ENCODE data around the gene CTAGE8.
"Not testable (repeated sequence)": the region's sequence is repeated elsewhere in the genome, so short reads cannot be mapped to it uniquely, and the experiment has no call there.

DNA sequence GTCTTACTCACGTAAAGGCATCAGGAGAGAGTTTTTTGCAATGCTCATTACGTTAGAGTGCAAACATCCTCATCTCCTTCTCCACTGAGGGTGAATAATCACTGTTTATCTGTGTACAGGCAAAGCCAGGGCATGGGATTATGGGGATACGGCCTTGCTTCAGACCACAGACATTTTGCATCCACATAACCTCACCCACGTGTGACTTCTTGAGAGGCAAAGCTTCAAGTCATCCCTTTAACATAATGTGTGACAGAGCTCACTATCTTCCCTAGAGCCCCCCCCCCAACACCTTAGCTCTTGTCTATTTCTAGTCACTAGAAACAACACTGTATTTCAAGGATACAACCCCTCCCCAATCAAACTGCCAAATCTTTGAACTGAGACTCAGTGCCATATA is 22.5 kb upstream of the CTAGE8 start:
- TF ChIP-seq, protein P1, sequence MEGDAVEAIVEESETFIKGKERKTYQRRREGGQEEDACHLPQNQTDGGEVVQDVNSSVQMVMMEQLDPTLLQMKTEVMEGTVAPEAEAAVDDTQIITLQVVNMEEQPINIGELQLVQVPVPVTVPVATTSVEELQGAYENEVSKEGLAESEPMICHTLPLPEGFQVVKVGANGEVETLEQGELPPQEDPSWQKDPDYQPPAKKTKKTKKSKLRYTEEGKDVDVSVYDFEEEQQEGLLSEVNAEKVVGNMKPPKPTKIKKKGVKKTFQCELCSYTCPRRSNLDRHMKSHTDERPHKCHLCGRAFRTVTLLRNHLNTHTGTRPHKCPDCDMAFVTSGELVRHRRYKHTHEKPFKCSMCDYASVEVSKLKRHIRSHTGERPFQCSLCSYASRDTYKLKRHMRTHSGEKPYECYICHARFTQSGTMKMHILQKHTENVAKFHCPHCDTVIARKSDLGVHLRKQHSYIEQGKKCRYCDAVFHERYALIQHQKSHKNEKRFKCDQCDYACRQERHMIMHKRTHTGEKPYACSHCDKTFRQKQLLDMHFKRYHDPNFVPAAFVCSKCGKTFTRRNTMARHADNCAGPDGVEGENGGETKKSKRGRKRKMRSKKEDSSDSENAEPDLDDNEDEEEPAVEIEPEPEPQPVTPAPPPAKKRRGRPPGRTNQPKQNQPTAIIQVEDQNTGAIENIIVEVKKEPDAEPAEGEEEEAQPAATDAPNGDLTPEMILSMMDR (IDR thresholded peaks at IDR 0.05; ENCODE audit: low read depth, low read length, missing input control): not testable (repeated sequence)
- TF ChIP-seq RAD21 (IDR thresholded peaks at IDR 0.05); GABPA (IDR thresholded peaks at IDR 0.05 in 1 of 2, conservative IDR thresholded peaks at IDR 0.05 in 1 of 2); RXRA (IDR thresholded peaks at IDR 0.05); TAF1 (conservative IDR thresholded peaks at IDR 0.05); FOXA1 (IDR thresholded peaks at IDR 0.05): not testable (repeated sequence)
- TF ChIP-seq, protein P2, sequence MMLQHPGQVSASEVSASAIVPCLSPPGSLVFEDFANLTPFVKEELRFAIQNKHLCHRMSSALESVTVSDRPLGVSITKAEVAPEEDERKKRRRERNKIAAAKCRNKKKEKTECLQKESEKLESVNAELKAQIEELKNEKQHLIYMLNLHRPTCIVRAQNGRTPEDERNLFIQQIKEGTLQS (IDR thresholded peaks at IDR 0.05): not testable (repeated sequence)
- TF ChIP-seq, protein P3, sequence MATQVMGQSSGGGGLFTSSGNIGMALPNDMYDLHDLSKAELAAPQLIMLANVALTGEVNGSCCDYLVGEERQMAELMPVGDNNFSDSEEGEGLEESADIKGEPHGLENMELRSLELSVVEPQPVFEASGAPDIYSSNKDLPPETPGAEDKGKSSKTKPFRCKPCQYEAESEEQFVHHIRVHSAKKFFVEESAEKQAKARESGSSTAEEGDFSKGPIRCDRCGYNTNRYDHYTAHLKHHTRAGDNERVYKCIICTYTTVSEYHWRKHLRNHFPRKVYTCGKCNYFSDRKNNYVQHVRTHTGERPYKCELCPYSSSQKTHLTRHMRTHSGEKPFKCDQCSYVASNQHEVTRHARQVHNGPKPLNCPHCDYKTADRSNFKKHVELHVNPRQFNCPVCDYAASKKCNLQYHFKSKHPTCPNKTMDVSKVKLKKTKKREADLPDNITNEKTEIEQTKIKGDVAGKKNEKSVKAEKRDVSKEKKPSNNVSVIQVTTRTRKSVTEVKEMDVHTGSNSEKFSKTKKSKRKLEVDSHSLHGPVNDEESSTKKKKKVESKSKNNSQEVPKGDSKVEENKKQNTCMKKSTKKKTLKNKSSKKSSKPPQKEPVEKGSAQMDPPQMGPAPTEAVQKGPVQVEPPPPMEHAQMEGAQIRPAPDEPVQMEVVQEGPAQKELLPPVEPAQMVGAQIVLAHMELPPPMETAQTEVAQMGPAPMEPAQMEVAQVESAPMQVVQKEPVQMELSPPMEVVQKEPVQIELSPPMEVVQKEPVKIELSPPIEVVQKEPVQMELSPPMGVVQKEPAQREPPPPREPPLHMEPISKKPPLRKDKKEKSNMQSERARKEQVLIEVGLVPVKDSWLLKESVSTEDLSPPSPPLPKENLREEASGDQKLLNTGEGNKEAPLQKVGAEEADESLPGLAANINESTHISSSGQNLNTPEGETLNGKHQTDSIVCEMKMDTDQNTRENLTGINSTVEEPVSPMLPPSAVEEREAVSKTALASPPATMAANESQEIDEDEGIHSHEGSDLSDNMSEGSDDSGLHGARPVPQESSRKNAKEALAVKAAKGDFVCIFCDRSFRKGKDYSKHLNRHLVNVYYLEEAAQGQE (IDR thresholded peaks at IDR 0.05): not testable (repeated sequence)
- TF ChIP-seq, protein P4, sequence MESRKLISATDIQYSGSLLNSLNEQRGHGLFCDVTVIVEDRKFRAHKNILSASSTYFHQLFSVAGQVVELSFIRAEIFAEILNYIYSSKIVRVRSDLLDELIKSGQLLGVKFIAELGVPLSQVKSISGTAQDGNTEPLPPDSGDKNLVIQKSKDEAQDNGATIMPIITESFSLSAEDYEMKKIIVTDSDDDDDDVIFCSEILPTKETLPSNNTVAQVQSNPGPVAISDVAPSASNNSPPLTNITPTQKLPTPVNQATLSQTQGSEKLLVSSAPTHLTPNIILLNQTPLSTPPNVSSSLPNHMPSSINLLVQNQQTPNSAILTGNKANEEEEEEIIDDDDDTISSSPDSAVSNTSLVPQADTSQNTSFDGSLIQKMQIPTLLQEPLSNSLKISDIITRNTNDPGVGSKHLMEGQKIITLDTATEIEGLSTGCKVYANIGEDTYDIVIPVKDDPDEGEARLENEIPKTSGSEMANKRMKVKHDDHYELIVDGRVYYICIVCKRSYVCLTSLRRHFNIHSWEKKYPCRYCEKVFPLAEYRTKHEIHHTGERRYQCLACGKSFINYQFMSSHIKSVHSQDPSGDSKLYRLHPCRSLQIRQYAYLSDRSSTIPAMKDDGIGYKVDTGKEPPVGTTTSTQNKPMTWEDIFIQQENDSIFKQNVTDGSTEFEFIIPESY (IDR thresholded peaks at IDR 0.05): not testable (repeated sequence)
